Stomach (tissue), 9 donors: ENCODE data around the gene VSTM2B. TPM values are rescaled to one million over a fixed set of nuclear protein-coding genes. Genes with fewer than 3 reads are reported as not detected.

Experiments used
- DNase-seq, 2 donors: peaks; one replicate each; pipeline versions ENCODE4 v3.0.0 to v3.0.0-alpha.2; 2013 to 2019
- H3K27ac ChIP-seq, 5 donors: fragments of 200-600 bp in 4 of 5; sonication (generic) in 4 of 5; one replicate each; pipeline ENCODE4 v1.5.1; 2013 to 2019; ENCODE audit warnings: mild to moderate bottlenecking in 1 of 5, moderate library complexity in 1 of 5
- H3K27me3 ChIP-seq, 3 donors: fragments of 200-600 bp; sonication (generic); one replicate each; pipeline ENCODE4 v1.5.1; 2017 to 2019; ENCODE audit warnings: mixed run types in 1 of 3
- H3K36me3 ChIP-seq, 4 donors: fragments of 200-600 bp; sonication (generic); 1 replicate in 3 of 4; 2 replicates in 1 of 4; pipeline ENCODE4 v1.5.1; 2016 to 2019
- H3K4me1 ChIP-seq, 4 donors: fragments of 200-600 bp; sonication (generic); one replicate each; pipeline ENCODE4 v1.5.1; 2016 to 2019
- H3K4me3 ChIP-seq, 4 donors: fragments of 200-600 bp; sonication (generic) in 3 of 4; one replicate each; pipeline ENCODE4 v1.5.1; 2016 to 2019; ENCODE audit warnings: mild to moderate bottlenecking in 1 of 4
- H3K9me3 ChIP-seq, 4 donors: fragments of 200-600 bp; sonication (generic); one replicate each; pipeline ENCODE4 v1.5.1; 2016 to 2019
- CTCF ChIP-seq, 7 experiments: fragments of 450-650 bp in 4 of 7; fragments of 200-600 bp in 3 of 7; sonication (generic) in 3 of 7; IDR thresholded peaks; one replicate each; pipeline ENCODE4 v1.5.1; 2016 to 2019; ENCODE audit warnings: antibody characterized with exemption in 7 of 7, control low read depth in 2 of 7, mild to moderate bottlenecking in 1 of 7
- EP300 ChIP-seq: sonication (generic); formaldehyde crosslinking; IDR thresholded peaks from one replicate; pipeline ENCODE4 v1.6.1; 2017; ENCODE audit warnings: antibody characterized with exemption
- POLR2A ChIP-seq, 4 donors: fragments of 450-650 bp; IDR thresholded peaks; one replicate each; pipeline ENCODE4 v1.6.1; 2016; ENCODE audit warnings: antibody characterized with exemption in 4 of 4, control low read depth in 2 of 4, mild to moderate bottlenecking in 1 of 4, moderate library complexity in 1 of 4
- POLR2AphosphoS5 ChIP-seq, 3 donors: sonication (generic); formaldehyde crosslinking; IDR thresholded peaks; one replicate each; pipeline ENCODE4 v1.6.1; 2016; ENCODE audit warnings: antibody characterized with exemption in 3 of 3
- WGBS, 5 donors: extraction: QIAGEN DNeasy Blood & Tissue Kit in 3 of 5; methylation state at CpG; one replicate each; pipeline versions ENCODE4 v1.1.5 to v1.1.7; 2013 to 2018; 5-methylcytosine and 5-hydroxymethylcytosine counted together
- intact Hi-C: fragments of 100-400 bp; cut with DNase I; formaldehyde crosslinking; loops from one replicate; pipeline ENCODE4 v1.15.1; 2023; ENCODE audit warnings: low total_unique reads
- polyA plus RNA-seq, 3 donors: library from polyadenylated mRNA; stranded (reverse); fragments of 200-250 nt; gene quantifications; one replicate each; pipeline ENCODE4 v1.2.3, GENCODE V29; 2013
- total RNA-seq, 5 donors: library from RNA; depleted of rRNA; stranded (reverse); fragments of >200 nt; gene quantifications; one replicate each; pipeline versions ENCODE4 v1.1.0 to v1.2.3, GENCODE V29; 2014 to 2016
- donor health status: healthy with polysubstance abuse.
- donor health status: Bipolar disorder and iron deficiency.
- donor health status: healthy.

VSTM2B gene
- total and polyA plus RNA-seq, 8 donors: not detected

- no peak overlapping the region for H3K27ac ChIP-seq
- WGBS, 5 donors: 30 to 44% (median 34%) methylated on average over 7 of the region's 7 CpGs
- H3K9me3 ChIP-seq: no peaks in the 10 kb centered on the region
- intact Hi-C loops: no loop called here
- H3K36me3 ChIP-seq: no peaks in the 10 kb centered on the region
- H3K4me1 ChIP-seq: peaks cover 0 to 8% (median 0%) of the 10 kb centered on the region in 4 donors
- H3K4me3 ChIP-seq: no peak overlapping the region
- TF ChIP-seq POLR2A (IDR thresholded peaks at IDR 0.05) (no peak), POLR2AphosphoS5 (IDR thresholded peaks at IDR 0.05) (no peak), CTCF (IDR thresholded peaks at IDR 0.05) (no peak), EP300 (no peak)
- no peak for DNase-seq
- peaks cover 0 to 52% (median 3%) of the 10 kb centered on the region in 3 donors for H3K27me3 ChIP-seq
These were observed 33.7 kb upstream of the VSTM2B start for GRCh38 chr19:29491995-29492577.

GRCh38 chr19:29492769-29493168, 33.0 kb upstream of the VSTM2B start:
- intact Hi-C loops: no loop called here
- peak in 1 of 2 donors; percentile 62 for DNase-seq

GRCh38 chr19:29495091-29495490, 30.7 kb upstream of the VSTM2B start:
- Histone ChIP-seq H3K36me3 (no peaks in the 10 kb centered on the region), H3K27ac (no peak overlapping the region), H3K4me3 (no peak overlapping the region), H3K27me3 (peaks cover 0 to 50% (median 3%) of the 10 kb centered on the region in 3 donors), H3K9me3 (no peaks in the 10 kb centered on the region), H3K4me1 (peaks cover 0 to 8% (median 0%) of the 10 kb centered on the region in 4 donors)
- no peak for TF ChIP-seq EP300
- no peak for TF ChIP-seq POLR2A (IDR thresholded peaks at IDR 0.05)
- no peak for TF ChIP-seq CTCF (IDR thresholded peaks at IDR 0.05)
- TF ChIP-seq POLR2AphosphoS5 (IDR thresholded peaks at IDR 0.05): no peak
- 85 to 95% (median 90%) methylated on average over 4 of the region's 4 CpGs for WGBS, 5 donors
- no peak for DNase-seq
- intact Hi-C loops: no loop called here

More at GRCh38 chr19:29492769-29493168, 33.0 kb upstream of the VSTM2B start:
- Histone ChIP-seq H3K4me1 (peaks cover 0 to 8% (median 0%) of the 10 kb centered on the region in 4 donors), H3K9me3 (no peaks in the 10 kb centered on the region), H3K27me3 (peaks cover 0 to 52% (median 3%) of the 10 kb centered on the region in 3 donors), H3K36me3 (no peaks in the 10 kb centered on the region), H3K4me3 (no peak overlapping the region), H3K27ac (no peak overlapping the region)
- WGBS, 5 donors: 7 to 18% (median 15%) methylated on average over 7 of the region's 7 CpGs
- TF ChIP-seq POLR2A (IDR thresholded peaks at IDR 0.05) (no peak), POLR2AphosphoS5 (IDR thresholded peaks at IDR 0.05) (no peak), CTCF (IDR thresholded peaks at IDR 0.05) (no peak), EP300 (no peak)

- TF ChIP-seq POLR2A (IDR thresholded peaks at IDR 0.05) (no peak), POLR2AphosphoS5 (IDR thresholded peaks at IDR 0.05) (no peak), EP300 (no peak), CTCF (IDR thresholded peaks at IDR 0.05) (no peak)
- Histone ChIP-seq H3K27ac (no peak overlapping the region), H3K4me3 (no peak overlapping the region), H3K27me3 (peaks cover 0 to 43% (median 3%) of the 10 kb centered on the region in 3 donors), H3K9me3 (no peaks in the 10 kb centered on the region), H3K4me1 (peaks cover 0 to 8% (median 0%) of the 10 kb centered on the region in 4 donors), H3K36me3 (no peaks in the 10 kb centered on the region)
- 55 to 78% (median 66%) methylated on average over 4 to 5 of the region's 5 CpGs for WGBS, 5 donors
- intact Hi-C loops: no loop called here
- no peak for DNase-seq
These were observed 29.8 kb upstream of the VSTM2B start for GRCh38 chr19:29495901-29496441.
